ENCODE data around the gene MARCO.
"Not testable (repeated sequence)": the region's sequence is repeated elsewhere in the genome, so short reads cannot be mapped to it uniquely, and the experiment has no call there.

MARCO gene

DNA sequence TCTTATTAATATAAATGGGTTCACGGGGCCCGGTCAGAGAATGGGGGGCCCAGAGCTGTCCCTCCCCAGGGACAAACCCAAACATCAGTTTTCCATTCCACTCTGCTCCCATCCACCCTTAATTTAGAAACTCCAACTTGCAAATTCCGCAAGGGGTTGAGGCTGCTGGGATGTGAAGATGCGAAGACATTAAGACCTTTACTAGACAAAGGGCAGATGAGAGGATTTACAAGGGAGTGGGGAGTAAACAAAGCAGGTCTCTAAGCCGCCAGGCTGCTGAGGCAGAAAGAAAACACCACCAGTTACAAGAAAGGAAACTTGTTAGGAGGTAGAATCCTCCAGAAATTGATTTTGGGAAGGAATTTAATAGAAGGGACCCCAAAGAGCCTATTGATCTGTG lies 33.1 kb downstream of the MARCO start:
- DNase-seq = no peak

DNA sequence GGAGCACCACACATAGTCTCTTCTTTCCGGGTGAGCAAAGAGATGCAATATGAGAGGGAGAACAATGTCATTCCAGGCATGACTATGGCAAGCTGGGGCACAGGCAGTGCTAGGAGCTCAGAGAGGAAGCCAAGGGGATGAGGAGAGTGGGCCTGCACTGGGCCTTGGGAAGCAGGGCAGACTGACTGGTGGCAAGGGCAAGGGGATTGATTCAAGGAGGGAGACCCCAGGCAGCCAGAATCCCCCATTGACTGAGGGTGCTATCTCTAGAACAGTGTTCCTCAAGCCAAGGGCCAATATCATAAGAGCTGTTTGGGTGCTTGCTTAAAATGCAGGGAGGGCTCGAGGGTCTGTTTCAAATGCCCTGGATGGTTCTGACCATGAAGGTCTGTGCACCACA lies 36.1 kb downstream of the MARCO start:
- no peak for DNase-seq

DNA sequence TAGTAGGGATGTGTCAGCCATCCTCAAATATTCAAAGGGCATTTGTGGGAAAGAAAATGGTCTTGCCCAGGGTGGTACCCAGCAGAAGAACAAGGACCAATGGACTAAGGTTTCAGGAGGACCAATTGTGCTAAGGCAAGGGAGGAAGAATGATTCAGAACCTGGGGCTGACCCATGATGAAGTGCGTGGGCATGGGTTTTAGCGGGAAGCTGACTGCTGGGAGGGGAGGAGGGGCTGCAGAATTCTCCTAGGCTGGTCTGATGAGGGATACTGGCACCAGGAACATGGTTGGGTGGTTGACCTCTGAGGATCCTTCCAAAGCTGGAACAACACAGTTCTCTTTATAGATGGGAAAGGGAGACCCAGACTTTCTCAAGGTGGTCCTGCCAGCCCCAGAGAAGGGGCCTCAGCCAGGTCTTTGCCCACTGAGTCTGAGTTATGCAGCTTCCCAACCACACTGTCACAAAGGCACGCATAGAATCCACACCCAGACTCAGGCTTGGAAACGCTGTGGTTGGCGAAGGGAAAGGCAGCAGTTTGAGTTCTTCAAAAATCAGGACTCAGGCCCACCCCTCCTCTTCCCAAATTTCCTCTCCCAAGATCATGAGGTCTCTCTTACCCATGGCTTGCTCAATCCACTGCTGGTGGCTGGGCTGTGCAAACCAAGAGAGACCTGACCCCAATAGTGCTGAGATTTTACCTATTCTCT lies 37.3 kb downstream of the MARCO start:
- no peak for DNase-seq

DNA sequence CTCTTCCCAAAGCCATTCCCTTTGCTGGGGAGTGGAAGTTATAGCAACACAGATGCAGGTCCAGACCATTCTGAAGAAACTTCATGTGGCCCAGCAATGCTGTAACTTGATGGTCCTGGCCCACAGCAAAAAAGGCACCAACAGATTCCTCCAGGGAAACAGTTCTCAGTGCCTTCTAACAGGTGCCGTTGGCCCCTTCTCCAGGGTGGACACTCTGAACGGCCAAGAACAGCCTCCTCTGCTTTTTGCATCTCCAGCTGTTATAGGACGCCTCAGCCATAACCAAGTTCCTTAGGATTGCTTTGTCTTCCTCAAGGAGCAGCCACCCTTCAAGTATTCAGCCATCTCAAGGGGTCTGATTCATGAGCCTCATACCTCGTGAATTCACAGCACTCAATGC lies 38.0 kb downstream of the MARCO start:
- no peak for DNase-seq

DNA sequence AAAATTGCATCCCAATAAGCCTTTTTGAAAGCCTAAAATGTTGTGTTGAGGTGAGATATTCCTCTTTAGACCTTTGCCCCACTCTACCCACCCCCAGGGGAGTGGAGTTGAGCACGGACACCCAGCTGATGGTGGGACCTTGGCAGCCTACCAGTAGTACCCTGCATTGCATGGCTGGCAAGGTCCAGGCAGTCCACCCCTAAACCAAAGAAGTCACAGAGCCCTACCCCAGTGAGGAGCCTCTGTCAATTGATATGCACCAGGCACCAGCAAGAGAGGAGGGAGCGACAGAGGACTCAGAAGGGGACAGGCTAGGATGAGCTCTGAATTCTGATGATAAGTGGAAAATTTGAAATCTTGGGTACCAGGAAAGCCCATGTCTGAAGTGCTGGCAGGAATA lies 38.6 kb downstream of the MARCO start:
- DNase-seq = no peak

DNA sequence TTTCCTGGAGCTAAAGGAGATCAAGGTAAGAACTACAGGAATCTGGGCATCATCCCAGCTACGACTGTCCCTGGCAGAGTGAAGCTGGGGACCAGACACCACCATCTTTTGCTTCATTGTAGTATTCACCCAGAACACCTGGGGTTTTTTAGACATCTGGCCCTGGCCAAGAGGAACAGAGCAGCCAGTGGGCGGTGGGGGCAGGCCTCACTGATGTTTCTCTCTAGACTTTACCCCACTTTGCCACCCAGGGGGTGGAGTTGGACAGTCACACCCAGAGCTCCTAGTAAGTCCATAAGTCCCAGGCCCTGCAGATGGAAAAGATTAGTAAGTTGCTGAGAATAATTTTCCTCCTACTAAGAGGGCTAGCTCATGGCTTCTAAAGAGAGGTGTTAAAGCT lies 39.6 kb downstream of the MARCO start:
- DNase-seq = no peak

DNA sequence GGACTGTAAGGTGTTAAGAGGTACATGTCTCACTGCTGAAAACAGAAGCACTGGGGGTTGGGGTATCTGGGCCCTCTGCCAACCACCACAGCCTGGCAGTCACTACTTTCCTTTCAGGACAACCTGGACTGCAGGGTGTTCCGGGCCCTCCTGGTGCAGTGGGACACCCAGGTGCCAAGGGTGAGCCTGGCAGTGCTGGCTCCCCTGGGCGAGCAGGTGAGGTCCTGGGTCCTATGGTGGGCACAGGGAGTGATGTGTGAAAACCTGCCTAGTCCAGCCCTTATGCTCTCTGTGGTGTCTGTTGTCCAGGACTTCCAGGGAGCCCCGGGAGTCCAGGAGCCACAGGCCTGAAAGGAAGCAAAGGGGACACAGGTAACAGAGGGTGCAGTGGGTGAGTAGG lies 40.0 kb downstream of the MARCO start:
- DNase-seq = no peak

DNA sequence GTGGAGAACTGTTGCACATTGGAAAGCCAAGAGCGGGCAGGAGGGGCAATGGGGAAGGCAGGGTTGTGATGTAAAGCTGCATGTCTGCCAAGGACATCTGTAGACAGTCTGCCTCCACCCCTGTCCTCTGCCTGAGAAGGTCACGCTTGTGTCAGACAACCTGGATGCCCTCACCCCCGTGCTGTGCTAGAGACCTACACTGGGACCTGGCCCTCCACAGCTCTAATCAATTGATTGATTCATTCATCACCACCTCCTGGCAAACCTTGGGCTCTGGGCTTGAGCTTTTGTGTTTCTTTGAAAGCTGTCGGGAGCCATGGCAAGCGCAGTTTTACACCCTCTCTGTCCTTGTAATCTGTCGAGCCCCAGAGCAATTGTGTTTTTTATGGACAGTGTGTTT lies 41.1 kb downstream of the MARCO start:
- no peak for DNase-seq

DNA sequence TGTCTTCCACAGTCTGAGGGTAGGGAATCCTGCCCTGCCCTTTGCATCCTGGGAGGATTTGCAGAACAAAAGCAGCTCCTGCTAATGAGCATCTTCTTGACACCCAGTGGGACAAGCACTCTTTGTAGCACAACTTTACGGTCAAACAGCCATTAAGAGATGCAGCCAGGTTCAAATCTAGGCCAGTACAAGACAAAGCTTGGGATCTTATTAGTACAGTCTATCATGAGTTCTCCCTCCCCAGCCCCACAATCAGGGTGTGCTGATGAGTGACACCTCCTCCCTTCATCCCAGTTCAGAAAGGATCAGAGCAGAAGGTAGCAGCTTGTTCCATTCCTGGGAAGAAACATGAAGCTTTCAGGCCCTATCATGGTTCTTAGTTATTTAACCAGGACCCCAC lies 41.9 kb downstream of the MARCO start:
- DNase-seq = no peak

DNA sequence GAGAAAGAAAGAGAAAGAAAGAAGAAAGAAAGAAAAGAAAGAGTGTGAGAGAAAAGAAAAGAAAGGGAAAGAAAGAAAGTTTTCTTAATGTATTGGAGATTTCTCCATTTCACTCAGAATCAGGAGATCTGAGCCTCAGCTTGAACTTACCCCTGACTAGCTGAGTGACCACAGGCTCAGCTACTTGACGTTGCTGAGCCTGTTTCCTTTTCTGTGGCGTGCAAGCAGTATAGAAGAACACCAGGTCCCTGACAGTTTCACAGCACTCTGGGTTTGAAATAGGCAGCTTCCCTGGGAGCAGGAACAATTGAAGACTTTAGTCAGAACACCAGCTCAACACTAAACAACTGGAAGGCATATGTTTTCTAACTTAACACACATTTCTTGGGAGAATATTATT lies 44.7 kb downstream of the MARCO start:
- no peak for DNase-seq

DNA sequence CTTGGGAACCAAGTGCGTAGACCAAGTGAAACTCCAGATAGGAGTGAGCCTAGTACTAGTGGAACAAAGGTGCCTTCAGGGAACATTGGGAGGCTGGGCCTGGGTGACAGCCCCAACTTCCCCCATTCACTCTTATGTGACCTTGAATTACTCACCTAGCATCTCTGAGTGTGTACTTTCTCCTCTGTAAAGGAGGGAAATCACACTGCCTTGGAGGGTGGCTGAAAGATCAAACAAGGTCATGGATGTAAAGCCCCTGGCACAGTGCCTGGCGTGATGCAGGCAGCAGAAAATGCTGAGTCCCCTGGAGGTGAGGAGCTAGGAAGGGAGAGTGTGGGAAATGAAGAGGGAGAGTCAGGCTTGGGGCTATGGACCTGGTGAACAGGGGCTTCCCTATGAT lies 45.9 kb downstream of the MARCO start:
- no peak for DNase-seq

DNA sequence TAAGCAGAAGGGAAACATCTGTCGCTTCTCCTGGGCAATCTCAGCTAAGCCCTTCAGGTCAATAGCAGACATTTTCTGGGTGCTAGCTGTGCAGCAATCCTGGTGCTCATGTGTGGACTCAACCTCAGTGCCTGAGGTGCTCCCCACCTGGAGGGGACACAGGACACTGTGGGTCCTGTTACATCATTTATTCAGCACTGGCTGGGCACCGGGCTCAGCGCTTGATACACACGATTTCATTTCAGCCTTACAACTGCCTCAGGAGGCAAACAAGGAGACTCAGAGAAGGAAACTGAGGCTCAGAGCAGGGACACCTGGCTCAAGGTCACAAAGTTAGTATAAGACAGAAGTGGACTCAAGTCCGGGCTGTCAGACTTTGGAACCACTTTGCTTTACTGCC lies 46.7 kb downstream of the MARCO start:
- DNase-seq = no peak

DNA sequence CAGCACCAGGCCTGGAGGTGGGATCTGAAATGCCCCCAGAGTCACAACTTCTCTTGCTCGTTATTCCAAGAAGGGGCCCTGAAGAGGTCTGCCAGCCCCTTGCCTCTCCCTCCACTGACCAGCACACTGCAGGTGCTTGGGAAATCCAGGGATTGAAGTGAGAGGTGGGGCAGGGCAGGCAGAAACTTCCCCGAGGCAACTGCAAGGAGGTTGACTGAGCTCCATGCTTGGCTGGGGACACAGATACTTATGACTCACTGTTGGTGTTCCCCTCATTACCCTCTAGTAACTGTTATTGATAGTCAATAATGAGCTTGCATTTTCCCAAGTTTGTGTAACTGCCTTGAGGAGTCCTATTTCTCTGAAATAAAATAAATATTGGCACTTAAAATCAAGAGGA lies 47.5 kb downstream of the MARCO start:
- DNase-seq = no peak

DNA sequence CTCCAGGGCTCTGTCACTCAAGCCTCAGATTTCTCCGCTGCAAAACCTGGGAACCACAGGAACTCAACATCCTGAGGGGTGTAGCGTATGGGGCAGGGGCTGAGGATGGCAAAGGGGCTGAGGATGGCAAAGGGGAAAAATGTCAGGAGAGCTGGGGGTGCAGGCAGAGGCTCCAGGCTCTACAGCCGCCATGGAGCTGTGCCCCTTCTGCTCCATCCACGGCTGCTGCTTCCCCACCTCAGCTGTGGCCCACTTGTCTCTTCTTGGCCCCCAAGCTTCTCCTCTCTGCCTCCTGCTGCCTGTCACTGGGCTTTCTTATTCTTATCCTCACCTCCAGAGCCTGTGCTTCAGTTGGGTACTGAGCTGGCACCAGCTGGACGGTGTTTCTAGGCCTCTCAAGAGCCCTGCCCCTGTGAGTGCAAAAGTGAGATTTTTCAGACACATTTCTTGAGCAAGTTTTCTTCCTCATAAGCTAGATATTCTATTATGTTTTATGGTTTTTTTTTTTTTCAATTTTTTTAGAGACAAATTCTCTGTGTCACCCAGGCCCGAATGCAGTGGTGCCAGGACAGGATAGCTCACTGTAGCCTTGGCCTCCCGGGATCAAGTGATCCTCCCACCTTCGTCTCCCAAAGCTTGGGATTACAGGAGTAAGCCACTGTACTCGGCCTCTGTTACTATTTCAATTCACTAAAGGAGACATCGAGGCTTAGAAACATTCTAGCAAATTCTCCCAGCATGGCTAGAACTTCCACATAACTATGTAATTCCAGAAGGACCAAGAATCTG lies 49.0 kb downstream of the MARCO start:
- DNase-seq = no peak

DNA sequence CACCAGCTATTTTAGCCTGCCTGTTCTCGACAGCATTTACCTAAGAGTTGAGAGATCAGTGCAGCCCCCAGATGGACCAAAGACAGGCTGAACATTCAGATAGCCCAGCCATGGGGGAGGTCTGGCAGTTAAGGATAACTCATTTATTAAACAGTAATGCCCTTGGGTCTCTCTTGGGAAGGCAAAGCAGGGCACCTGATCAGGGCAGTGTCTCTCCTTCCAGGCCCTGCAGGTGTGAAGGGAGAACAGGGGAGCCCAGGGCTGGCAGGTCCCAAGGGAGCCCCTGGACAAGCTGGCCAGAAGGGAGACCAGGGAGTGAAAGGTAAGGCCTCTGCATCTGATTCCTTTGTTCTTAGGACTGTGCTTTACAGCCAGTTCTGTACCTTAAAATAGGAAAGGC lies 49.6 kb downstream of the MARCO start:
- no peak for DNase-seq

DNA sequence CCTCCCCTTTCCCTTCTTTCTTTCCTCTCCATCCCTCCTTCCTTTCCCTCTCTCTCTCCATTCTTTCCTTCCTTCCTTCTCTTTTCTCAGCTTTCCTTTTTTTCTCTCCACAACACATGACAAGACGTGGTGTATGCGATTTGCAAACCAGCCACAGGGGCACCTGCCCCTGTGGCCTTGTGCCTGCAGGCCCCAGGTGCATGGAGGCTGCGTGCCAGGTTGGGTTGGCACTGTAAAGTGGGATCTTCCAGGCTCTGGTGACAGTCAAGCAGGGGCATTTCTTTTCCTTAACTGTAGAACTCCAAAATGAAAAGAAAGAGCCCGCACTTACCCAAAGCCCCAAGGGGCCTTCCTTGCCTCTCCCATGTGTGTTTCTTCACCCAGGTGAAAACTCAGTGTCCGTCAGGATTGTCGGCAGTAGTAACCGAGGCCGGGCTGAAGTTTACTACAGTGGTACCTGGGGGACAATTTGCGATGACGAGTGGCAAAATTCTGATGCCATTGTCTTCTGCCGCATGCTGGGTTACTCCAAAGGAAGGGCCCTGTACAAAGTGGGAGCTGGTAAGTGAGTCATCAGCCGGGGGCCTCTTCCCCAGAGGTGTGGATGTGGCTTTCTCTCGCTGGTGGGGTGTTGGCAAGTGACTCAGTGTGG lies 50.9 kb downstream of the MARCO start:
- no peak for DNase-seq

DNA sequence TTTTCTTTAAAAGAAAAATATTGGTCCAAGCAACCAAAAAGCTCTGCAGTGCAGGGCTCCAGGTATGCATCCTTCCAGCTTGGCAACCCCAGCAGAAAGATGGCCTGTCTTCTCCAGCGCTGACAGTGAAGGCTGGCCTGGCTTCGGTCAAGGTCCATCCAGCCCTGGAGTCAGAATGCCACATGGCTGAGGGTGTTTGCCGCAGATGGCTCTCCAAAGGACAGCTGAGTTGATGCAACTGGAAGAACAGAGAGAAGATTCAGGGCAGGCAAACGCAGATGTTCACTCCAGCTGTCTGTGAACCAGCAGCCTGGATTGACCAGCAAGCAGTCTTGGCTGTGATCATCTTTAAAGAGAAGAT lies 51.4 kb downstream of the MARCO start:
- DNase-seq = no peak

DNA sequence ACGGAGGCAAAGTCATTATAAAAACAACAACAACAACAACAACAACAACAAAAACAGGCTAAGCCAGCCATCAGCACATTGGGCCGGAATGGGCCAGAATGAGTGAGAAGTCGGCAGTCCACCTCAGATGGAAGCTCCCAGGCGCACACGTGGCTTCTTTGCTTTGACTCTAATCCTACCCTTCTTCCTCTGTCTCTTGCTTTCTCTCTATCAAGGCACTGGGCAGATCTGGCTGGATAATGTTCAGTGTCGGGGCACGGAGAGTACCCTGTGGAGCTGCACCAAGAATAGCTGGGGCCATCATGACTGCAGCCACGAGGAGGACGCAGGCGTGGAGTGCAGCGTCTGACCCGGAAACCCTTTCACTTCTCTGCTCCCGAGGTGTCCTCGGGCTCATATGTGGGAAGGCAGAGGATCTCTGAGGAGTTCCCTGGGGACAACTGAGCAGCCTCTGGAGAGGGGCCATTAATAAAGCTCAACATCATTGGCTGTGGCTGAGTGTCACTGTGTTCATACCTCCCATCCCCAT lies 52.2 kb downstream of the MARCO start:
- DNase-seq = no peak

DNA sequence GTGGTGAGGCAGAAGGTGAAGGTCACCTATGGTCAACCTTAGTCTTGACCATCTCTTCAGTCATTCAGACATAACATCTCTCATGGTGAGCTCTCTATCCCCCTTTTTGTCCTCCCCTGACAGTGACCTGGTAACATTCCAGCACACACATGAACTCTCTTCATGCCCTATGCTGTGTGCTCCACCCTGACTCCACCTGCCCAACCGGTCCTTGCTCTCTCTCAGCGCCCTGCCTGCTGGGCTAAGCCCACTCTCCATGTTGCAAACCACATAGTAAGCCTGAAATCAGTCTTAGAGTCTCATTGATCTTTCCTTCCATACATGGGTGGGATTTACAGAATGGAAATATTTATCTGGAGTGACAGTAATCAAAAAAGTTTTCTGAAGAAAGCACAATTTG lies 52.8 kb downstream of the MARCO start:
- DNase-seq = no peak

DNA sequence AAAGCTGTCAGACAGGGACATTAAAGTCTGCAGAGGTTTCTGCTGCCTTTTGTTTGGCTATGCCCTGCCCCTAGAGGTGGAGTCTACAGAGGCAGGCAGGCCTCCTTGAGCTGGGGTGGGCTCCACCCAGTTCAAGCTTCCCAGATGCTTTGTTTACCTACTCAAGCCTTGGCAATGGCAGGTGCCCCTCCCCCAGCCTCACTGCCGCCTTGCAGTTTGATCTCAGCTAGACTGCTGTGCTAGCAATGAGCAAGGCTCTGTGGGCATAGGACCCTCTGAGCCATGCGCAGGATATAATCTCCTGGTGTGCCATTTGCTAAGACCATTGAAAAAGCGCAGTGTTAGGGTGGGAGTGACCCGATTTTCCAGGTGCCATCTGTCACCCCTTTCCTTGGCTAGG lies 61.9 kb downstream of the MARCO start:
- DNase-seq = not testable (repeated sequence)

DNA sequence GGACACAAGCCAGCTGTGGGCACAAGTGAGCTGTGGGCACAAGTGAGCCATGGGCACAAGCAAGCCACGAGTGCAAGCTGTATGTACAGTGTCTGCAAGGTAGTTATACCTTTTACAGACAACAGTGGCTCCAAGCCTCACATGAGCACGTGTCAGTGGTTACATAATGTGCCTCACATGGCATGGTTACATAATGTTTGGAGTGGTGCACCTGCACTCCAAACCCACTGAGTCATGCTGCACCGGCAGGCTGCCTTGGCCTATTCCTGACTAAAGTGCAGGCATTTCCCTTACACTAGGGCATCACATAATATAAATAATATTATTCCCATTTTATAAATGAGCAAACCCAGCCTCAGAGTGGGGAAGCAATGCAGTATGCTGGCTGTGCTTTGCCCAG lies 62.6 kb downstream of the MARCO start:
- DNase-seq = no peak

DNA sequence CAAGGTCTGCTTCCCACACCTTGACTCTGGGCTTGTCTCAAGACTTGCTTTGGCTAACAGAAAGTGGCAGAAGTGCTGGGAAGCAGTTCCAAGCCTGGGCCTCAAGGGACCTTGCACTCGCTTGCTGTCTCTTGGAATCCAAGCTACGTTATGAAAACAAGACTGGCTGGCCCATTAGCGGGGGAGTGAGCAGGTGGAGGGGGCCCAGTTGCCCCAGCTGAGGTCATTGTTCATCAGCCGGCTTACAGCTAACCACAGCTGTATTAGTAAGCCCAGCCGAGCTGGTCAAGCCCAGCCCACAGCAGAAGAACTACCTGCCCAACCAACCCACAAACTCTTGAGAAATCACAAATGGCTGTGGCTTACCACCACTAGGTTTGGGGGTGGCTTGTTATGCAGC lies 63.1 kb downstream of the MARCO start:
- DNase-seq = no peak

DNA sequence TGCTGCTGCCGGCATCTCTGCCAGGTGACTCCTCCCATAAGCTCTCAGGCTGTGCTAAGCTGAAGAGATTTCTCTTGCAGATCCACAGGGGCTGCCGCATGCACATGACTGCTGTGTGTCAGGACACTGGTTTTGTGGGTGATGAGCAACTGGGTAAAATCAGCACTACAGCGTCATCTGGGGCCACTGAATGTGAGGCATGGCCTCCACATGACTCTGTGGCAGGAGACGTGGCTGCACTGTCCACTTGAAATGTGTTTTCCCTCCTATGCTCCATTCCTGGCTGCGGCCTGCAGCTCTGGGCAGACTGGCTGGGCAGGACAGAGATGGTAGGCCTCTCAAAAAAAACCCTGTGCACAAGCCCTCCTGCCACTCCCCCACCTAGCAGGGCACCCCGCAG lies 63.6 kb downstream of the MARCO start:
- DNase-seq = no peak

DNA sequence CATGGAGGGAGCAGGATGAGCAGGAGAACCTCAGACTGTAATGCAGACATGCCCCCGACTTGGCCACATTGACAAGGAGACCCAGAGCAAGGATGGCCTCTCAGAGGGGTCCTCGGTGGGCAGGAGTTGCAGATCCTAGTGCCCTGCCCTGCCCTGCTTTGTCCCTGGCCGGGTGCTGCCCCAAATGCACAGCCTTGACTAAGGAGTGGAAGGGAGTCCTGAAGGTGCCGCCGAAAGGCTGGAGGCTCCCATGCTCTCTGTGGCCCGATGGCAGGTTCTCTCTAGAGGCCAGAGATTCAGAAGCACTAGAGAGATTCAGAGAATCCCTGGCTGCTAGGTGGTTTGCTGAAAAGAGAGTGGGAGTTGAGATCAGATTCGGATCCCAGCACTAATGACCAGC lies 64.4 kb downstream of the MARCO start:
- no peak for DNase-seq
